ENCODE results near the gene CP.

DNA sequence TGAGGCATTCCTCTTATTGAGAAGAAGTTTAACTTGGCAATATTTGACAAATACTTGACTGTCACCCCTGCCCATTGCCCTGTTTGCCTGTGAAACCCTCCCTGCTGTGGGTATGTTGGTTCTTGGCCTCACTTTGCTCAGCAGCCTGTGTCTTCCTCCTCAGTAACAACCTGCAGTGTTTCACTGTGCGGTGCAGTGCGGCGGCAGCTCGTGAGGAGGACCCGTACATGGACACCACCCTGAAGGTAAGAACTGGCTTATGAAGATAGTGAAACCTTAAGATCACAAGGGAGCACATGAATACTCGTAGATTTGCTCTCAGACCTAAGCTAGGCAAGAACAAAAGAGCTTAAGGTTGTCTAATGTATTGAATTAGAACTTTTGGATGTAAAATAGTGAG is 71.2 kb downstream of the CP start:
- TF ChIP-seq SUZ12 (IDR thresholded peaks at IDR 0.05) (no peak), NFRKB (IDR thresholded peaks at IDR 0.05) (no peak), ARNT (IDR thresholded peaks at IDR 0.05) (no peak), BHLHE40 (IDR thresholded peaks at IDR 0.05; ENCODE audit: borderline replicate concordance) (no peak), ELF4 (IDR thresholded peaks at IDR 0.05) (no peak), HDGF (IDR thresholded peaks at IDR 0.05; ENCODE audit: borderline replicate concordance) (no peak), FOXK2 (IDR thresholded peaks at IDR 0.05) (no peak), SP1 (IDR thresholded peaks at IDR 0.05) (no peak), L3MBTL2 (conservative IDR thresholded peaks at IDR 0.05) (no peak), FOXM1 (IDR thresholded peaks at IDR 0.05; ENCODE audit: borderline replicate concordance) (no peak), TARDBP (IDR thresholded peaks at IDR 0.05) (no peak), PKNOX1 (IDR thresholded peaks at IDR 0.05) (no peak), LEF1 (IDR thresholded peaks at IDR 0.05; ENCODE audit: borderline replicate concordance) (no peak)

All from HEK293T (cell line).